ENCODE measurements around the gene MEGF9. TPM values are rescaled to one million over a fixed set of nuclear protein-coding genes. Genes with fewer than 3 reads are reported as not detected.

Gene MEGF9
- total RNA-seq, 3 donors from 2014 or later (not counting 1 experiment from before 2014, with no cell fraction given), result 17.5 to 25.9 (median 22.3) TPM

DNA sequence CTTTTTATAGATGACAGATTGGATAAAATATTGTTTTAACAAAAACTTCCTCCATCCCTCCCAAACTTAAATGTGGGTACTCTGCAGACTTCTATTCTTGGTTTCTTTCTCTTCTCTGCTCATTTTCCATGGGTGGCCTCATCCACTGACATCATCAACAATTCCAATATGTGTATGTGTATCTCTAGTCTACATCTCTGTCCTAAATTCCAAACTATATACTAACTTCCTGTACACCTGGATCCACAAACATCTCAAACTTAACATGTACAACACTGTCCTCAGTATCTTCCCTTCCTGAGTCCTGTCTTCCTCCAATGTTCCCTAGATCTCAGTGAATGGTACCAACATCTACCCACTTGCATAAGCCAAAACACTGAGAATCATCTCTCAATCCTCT, 105.8 kb downstream of the MEGF9 start:
- intact Hi-C loops (cut with micrococcal nuclease), result no loop called here
- H3K4me3 ChIP-seq (ENCODE audit: low read length), result no peak overlapping the region
- ATAC-seq (no peak), DNase-seq (no peak)
- H3K27ac ChIP-seq (ENCODE audit: low read length), result no peak overlapping the region
- TF ChIP-seq, protein P1, sequence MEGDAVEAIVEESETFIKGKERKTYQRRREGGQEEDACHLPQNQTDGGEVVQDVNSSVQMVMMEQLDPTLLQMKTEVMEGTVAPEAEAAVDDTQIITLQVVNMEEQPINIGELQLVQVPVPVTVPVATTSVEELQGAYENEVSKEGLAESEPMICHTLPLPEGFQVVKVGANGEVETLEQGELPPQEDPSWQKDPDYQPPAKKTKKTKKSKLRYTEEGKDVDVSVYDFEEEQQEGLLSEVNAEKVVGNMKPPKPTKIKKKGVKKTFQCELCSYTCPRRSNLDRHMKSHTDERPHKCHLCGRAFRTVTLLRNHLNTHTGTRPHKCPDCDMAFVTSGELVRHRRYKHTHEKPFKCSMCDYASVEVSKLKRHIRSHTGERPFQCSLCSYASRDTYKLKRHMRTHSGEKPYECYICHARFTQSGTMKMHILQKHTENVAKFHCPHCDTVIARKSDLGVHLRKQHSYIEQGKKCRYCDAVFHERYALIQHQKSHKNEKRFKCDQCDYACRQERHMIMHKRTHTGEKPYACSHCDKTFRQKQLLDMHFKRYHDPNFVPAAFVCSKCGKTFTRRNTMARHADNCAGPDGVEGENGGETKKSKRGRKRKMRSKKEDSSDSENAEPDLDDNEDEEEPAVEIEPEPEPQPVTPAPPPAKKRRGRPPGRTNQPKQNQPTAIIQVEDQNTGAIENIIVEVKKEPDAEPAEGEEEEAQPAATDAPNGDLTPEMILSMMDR (IDR thresholded peaks at IDR 0.05), result no peak
- H3K9me3 ChIP-seq (ENCODE audit: control insufficient read depth, insufficient read depth, low read length), result no peaks in the 10 kb centered on the region
- Mint-ChIP-seq H3K36me3 (peaks cover 11% of the 10 kb centered on the region), H3K4me3 (no peak overlapping the region), H3K9me3 (no peaks in the 10 kb centered on the region), H3K27ac (no peak overlapping the region), H3K4me1 (peaks cover 0 to 5% of the 10 kb centered on the region in 2 donors), H3K27me3 (ENCODE audit: low read depth in 2 of 2) (no peaks in the 10 kb centered on the region)
- H3K4me1 ChIP-seq (ENCODE audit: control insufficient read depth, insufficient read depth, low read length), result no peaks in the 10 kb centered on the region
- no peaks in the 10 kb centered on the region for H3K27me3 ChIP-seq (ENCODE audit: control insufficient read depth, insufficient read depth, low read length)
- peaks cover 22% of the 10 kb centered on the region for H3K36me3 ChIP-seq (ENCODE audit: control insufficient read depth, insufficient read depth, low read length)

DNA sequence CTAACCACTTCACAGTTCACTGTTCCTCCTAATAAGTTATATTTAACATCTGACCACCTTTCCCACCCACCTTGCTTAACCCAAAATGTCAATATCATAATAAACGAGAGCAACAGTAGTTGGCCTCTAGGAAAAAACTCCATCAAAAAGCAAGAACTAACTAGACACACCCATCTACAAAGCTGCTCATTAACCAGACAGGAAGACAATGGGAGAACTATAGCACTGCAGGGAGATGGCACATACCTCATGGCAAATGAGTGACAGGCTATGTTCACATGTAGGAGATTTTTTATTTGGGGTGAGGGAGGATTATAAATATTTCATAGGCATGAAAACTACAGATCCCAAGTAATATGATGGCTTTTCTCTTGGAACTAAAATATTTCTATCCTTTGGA, 110.7 kb downstream of the MEGF9 start:
- H3K4me1 ChIP-seq (ENCODE audit: control insufficient read depth, insufficient read depth, low read length), result no peaks in the 10 kb centered on the region
- no peak overlapping the region for H3K4me3 ChIP-seq (ENCODE audit: low read length)
- H3K27ac Mint-ChIP-seq, result no peak overlapping the region
- no peaks in the 10 kb centered on the region for H3K9me3 Mint-ChIP-seq
- DNase-seq (no peak), ATAC-seq (no peak)
- peaks cover 0 to 2% of the 10 kb centered on the region in 2 donors for H3K4me1 Mint-ChIP-seq
- no peak overlapping the region for H3K4me3 Mint-ChIP-seq
- intact Hi-C loops (cut with micrococcal nuclease), result no loop called here
- TF ChIP-seq, protein P1 (IDR thresholded peaks at IDR 0.05), result no peak
- 79% methylated on average over 1 of the region's 1 CpG for WGBS (ENCODE audit: insufficient coverage)
- H3K36me3 Mint-ChIP-seq, result peaks cover 11% of the 10 kb centered on the region
- no peaks in the 10 kb centered on the region for H3K9me3 ChIP-seq (ENCODE audit: control insufficient read depth, insufficient read depth, low read length)
- H3K27me3 Mint-ChIP-seq (ENCODE audit: low read depth in 2 of 2), result no peaks in the 10 kb centered on the region
- no peak overlapping the region for H3K27ac ChIP-seq (ENCODE audit: low read length)
- no peaks in the 10 kb centered on the region for H3K27me3 ChIP-seq (ENCODE audit: control insufficient read depth, insufficient read depth, low read length)
- H3K36me3 ChIP-seq (ENCODE audit: control insufficient read depth, insufficient read depth, low read length), result peaks cover 12% of the 10 kb centered on the region

DNA sequence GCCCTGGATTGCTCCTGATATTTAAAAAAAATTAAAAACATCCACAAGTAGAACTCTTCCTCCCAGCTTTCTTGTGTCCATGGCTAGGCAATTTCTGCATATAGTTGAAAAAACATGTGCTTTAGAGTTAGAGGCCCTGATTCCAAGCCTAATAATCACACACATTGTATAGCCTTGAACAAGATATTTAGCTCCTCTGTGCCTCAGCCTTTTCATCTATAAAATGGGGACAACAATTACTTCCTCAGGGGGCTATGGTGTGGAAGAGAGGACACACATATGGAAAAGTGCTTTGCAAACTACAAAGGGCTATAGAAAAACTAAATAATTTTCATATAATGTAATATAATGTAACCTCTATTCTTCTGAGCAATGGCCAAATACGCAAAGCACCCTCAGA, 111.3 kb downstream of the MEGF9 start:
- Mint-ChIP-seq H3K27me3 (ENCODE audit: low read depth in 2 of 2) (no peaks in the 10 kb centered on the region), H3K4me1 (no peaks in the 10 kb centered on the region), H3K9me3 (no peaks in the 10 kb centered on the region), H3K4me3 (no peak overlapping the region), H3K36me3 (peaks cover 11% of the 10 kb centered on the region), H3K27ac (peak overlapping the region in 1 of 2 donors; percentile 29)
- Histone ChIP-seq H3K4me1 (ENCODE audit: control insufficient read depth, insufficient read depth, low read length) (no peaks in the 10 kb centered on the region), H3K27ac (ENCODE audit: low read length) (no peak overlapping the region), H3K9me3 (ENCODE audit: control insufficient read depth, insufficient read depth, low read length) (no peaks in the 10 kb centered on the region), H3K36me3 (ENCODE audit: control insufficient read depth, insufficient read depth, low read length) (peaks cover 11% of the 10 kb centered on the region), H3K27me3 (ENCODE audit: control insufficient read depth, insufficient read depth, low read length) (no peaks in the 10 kb centered on the region), H3K4me3 (ENCODE audit: low read length) (no peak overlapping the region)
- intact Hi-C loops (cut with micrococcal nuclease), result no loop called here
- no peak for DNase-seq
- WGBS (ENCODE audit: insufficient coverage), result no CpG with 5 or more reads among the region's 1 CpG
- TF ChIP-seq, protein P1 (IDR thresholded peaks at IDR 0.05), result no peak
- no peak for ATAC-seq

DNA sequence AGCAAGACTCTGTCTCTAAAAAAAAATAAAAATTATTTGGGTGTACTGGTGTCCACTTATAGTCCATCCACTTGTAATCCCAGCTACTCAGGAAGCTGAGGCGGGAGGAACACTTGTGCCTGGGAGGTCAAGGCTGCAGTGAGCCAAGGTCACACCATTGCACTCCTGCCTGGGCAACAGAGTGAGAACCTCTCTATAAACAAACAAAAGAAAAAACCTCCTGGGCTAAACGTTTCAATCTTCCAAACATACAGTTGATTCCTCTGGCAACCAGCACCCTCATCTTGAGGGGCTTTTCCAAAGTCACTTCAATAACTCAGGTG, 120.4 kb downstream of the MEGF9 start:
- TF ChIP-seq, protein P1 (IDR thresholded peaks at IDR 0.05), result no peak
- Histone ChIP-seq H3K27me3 (ENCODE audit: control insufficient read depth, insufficient read depth, low read length) (no peaks in the 10 kb centered on the region), H3K4me1 (ENCODE audit: control insufficient read depth, insufficient read depth, low read length) (no peaks in the 10 kb centered on the region), H3K9me3 (ENCODE audit: control insufficient read depth, insufficient read depth, low read length) (no peaks in the 10 kb centered on the region), H3K4me3 (ENCODE audit: low read length) (no peak overlapping the region), H3K27ac (ENCODE audit: low read length) (no peak overlapping the region), H3K36me3 (ENCODE audit: control insufficient read depth, insufficient read depth, low read length) (no peaks in the 10 kb centered on the region)
- no peaks in the 10 kb centered on the region for H3K9me3 Mint-ChIP-seq
- DNase-seq, result no peak
- ATAC-seq, result no peak
- H3K27me3 Mint-ChIP-seq (ENCODE audit: low read depth in 2 of 2), result peaks cover 0 to 4% of the 10 kb centered on the region in 2 donors
- 66% methylated on average over 2 of the region's 2 CpGs for WGBS (ENCODE audit: insufficient coverage)
- no peak overlapping the region for H3K27ac Mint-ChIP-seq
- no peaks in the 10 kb centered on the region for H3K4me1 Mint-ChIP-seq
- intact Hi-C loops (cut with micrococcal nuclease), result no loop called here
- H3K4me3 Mint-ChIP-seq, result no peak overlapping the region
- H3K36me3 Mint-ChIP-seq, result no peaks in the 10 kb centered on the region

All from natural killer cell (primary cell).